ENCODE data around the gene MRPL46.
A peak's percentile ranks its signal among the peaks of the same experiment; 100 is the strongest.

The MRPL46 gene

DNA sequence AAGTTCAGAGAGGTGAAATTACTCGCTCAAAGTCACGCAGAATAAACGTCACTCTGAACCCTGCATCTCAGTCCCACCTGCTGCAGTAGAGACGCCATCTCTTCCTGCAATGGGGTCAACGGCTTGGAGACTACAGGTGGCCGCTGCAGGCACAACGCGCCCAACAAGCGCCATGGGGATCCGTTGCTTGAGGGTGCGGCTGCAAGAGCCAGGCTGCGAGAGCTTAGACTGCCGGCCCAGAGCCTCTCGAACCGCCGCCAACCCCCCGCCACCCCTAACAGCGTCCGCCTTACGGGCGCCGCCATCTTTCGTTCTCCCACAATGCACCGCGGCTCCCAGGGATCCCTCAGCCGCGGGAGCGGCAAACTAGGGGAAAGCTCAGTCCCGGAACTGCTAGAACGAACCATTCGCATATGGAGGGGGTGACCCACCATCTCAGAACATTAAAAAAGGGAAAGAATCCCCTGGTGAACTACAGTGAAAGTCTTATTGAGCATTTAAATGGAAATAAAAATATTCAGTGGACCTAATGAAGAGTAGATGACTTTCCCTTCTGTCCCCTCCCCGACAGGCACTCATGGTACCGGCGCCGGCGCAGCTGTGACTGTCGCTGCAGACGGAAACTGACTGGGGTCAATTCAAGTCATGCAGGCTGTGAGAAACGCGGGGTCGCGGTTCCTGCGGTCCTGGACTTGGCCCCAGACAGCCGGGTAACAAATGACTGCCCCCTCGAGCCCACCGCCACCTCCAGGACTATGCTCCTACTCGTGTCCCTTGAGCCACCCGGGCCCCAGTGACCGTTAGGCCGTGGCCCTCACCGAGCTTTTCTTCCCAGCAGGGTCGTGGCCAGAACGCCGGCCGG is at the start of gene MRPL46, which contains the start of gene MRPS11:
TSS of gene MRPL46 (minus strand) at position 316 of the 862 bp plus-strand sequence. CDS start at position 305, 11 bp downstream.
TSS of gene MRPS11 (plus strand) at position 636 of the 862 bp plus-strand sequence. CDS start at position 646, 10 bp downstream.
- peak; percentile 81 for DNase-seq (ENCODE audit: low read depth, low spot score)

DNA sequence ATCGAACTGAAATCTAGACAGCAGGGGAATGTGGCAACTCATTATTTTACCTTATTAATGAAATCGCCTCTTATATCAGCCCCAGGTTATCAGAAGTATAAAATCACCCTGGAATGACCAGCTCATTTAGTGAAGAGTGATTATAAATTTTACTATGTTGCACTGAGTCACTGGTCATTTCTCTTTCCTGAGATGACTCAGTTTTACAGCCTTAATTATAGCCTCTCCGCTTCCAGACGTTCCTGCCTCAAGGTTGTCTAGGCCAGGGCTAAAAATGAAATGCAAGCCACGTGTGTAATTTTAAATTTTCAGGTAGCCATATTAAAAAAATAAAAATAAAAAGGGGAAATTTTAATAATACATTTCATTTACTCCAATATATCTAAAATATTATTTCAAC is 46.0 kb upstream of the MRPL46 start:
- DNase-seq (ENCODE audit: low read depth, low spot score), result no peak

DNA sequence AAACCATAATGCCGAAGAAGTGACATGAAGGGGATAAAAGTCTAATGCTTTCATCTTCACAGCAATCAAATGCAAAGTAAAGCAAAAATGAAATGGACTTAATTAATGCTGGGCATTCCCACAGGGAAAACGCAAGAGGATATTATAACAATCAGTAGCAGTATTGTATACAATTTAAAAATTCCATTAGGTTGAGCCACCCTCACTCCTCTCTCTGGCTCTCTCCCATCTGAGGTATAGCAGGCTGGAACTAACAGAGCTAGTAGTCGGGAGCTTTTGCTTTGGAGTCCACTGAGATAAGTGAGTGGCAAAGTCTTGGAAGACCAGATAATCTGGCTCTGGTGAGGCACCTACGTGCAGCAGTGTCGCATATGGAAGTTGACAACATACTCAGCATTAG is 45.4 kb upstream of the MRPL46 start:
- DNase-seq (ENCODE audit: low read depth, low spot score), result no peak

DNA sequence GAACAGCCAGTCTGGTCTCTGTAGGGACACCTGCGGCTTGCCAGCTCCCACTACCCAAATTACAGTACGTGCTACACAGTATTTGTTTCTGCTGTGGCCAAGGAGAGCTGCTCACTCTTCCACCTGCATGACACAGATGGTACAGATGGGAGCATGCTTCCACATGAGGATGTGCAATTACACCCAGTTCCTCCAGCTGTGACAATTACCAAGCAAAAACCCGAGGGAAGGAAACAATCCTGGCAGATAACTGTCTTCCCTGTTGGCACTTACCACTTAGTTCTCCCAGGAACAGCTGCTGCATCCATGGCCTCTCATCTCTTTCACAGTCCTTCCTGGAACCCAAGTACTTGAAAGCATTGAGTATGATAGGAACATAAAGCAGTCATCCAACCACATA is 44.9 kb upstream of the MRPL46 start:
- no peak for DNase-seq (ENCODE audit: low read depth, low spot score)

DNA sequence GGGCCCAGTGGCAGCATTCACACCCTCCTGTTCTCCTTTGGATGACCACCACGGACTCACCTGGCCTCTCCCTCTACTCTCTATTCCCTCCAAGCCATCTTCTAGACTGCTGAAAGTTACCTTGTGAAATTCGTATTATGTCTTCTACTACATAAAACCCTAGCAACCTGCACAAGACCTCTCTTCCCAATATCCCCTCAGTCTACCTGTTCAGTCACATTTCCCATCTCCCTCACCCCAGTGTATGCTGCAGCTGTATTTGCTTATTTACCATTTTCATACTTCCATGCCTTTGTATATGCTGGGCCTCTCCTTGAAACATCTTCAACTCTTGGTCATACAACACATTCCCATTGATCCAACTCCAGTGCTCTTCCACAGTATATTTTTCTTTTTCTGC is 44.0 kb upstream of the MRPL46 start:
- no peak for DNase-seq (ENCODE audit: low read depth, low spot score)

DNA sequence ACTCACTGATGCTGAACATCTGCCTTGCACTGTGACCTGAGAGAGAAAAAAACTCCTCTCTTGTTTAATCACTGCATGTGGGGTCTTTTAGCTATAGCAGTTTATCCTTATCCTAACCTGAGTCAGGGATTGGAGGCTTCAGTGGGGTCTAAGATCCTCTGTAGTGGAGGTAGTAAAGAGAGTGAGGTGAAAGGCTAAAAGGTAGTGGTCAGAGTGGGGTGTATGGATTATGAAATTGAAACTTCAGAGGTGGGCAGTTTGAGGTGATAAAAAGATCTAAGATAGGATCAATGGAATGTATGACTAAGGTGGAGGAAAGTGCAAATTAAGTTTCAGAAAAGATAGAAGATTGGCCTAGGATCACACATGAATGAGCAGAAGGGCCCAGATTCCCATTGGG is 42.8 kb upstream of the MRPL46 start:
- DNase-seq (ENCODE audit: low read depth, low spot score), result no peak

DNA sequence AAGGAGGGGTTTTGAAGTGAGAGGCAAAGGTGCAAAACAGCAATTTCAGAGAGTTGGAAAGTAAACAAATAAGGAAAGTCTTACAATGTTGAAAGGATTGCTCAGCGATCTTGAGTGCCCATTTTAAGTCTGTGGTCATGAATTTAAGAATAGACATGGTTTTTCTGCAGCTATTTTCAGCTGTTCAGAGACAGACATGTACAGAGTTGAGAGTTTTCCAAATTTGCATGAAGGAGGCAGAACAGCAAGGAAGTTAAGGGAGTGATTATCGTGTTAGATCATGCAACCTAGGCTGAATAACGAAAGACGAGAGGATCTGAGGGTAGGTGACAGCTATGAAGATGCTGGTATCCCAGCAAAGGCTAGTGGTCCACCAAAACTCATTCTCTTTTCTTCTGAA is 42.1 kb upstream of the MRPL46 start:
- no peak for DNase-seq (ENCODE audit: low read depth, low spot score)

DNA sequence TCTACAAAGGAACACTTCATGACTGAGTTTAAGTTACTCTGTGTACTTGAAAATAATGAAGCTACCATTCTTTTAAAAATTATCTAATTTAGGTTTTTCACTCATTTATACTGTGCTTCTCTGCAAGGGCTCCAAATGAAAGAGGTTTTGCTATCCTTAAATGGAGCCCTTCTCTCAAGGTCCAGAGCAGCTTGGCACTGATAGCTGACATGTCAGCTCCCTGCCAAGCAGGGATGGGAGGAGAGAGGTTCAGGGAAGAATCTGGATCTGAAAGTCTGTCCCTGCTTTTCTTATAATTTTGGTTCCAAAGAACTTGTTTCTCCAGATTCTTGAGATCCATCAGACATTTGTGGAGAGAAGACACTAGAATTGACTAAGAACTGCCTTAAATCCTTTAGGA is 39.4 kb upstream of the MRPL46 start:
- no peak for DNase-seq (ENCODE audit: low read depth, low spot score)

DNA sequence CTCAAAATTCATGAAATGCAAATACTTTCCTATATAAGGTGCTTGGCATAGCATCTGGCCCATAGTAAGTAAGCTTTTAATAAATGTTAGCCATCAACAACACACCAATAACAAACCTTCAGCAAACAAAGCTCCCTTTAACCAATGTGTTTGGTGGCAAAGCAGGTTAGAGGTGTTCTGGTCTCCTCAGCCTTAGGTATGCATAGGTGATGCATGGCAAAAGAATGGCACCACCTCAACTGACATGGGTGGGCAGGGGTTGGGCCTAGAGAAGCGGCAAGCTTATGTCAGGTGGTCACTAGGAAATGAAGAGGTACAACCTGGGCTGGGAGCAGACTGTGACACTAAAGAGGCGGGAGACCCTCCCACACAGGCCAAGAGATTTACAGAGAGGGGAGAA is 38.5 kb upstream of the MRPL46 start:
- DNase-seq (ENCODE audit: low read depth, low spot score), result no peak

DNA sequence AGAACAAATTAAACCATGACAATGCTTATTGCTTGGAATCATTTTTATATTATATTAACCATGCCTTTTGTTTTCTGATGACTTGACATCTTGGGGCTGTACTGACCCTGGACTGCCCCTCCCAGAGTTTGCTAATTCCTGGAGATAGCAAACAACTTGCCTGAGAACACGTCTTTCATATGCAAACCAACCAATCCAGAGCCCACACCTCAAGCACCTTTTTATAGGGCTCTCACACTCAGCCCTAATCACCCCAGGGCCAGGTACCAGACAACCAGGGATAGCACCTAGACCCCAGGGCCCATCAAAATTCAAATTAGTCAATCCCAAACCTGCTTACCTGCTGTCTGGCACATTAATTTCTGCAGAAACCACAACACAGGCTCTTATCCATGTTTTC is 37.3 kb upstream of the MRPL46 start:
- DNase-seq (ENCODE audit: low read depth, low spot score), result no peak

DNA sequence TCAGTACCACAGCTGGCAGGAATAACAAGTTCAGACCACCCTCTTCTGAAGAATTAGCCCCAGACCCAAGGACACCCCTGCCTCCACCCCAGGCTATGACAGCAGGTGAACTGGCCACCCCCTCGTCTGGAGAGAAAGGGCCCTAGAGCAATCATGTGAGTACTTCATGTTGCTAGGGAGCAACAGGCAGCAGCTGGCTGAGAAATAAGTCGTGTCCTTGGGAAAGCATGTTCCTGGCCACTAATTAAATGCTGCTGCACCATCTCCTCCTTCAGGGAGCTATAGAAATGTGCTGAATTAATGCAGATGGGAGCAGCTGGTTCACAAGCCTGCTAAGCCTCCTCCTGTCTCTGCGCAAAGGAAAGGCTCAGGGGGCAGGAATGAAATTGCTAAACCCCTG is 31.8 kb upstream of the MRPL46 start:
- no peak for DNase-seq (ENCODE audit: low read depth, low spot score)

DNA sequence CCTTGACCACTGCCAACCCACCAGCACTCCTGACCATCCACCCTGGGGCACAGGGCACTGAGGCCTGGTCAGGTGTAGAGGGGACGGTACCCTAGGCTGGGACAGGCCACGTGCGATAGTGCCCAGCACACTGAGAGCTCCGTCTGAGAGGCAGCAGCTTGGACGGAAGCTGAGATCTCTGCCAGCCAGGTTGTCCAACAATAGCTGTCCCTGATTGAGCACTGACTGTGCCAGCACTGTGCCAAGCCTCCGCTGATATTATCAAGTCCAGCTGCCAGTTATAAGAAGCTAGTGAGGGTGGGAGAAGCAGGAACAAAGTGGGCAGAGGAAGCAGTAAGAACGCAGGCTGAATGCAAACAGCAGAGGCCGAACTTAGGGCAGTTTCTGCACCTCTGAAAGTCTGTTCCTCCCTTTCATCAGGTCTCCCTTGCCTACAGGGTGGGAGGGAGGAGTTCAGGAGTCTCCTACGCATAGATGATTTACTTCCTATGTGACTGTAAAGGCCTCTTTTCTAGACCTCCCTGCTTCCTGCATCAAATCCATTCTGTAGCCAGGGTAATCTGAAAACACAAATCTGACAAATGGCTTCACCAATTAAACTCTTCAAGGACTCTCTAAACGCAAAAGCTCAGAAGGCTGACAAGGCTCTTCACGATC is 30.0 kb upstream of the MRPL46 start:
- DNase-seq (ENCODE audit: low read depth, low spot score), result no peak

DNA sequence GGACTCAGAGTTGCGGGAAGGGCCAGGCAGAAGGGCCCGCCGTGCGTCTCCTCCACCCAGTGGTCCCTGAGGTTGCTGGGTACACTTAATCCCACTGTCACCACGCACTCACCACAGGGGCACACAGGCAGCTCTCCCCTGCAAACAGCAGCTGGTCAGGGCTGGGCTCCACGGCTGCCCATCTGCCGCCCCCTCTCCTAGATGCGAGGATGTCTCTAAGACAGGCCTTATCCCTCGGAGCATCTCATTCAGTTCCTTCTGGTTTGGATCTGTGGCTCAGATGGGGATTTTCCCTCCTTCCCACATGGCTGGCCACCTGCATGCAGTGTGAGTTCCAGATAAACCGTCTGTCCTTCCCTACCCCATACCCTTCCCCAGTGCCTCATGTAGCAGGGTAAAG is 26.7 kb upstream of the MRPL46 start:
- DNase-seq (ENCODE audit: low read depth, low spot score), result no peak

DNA sequence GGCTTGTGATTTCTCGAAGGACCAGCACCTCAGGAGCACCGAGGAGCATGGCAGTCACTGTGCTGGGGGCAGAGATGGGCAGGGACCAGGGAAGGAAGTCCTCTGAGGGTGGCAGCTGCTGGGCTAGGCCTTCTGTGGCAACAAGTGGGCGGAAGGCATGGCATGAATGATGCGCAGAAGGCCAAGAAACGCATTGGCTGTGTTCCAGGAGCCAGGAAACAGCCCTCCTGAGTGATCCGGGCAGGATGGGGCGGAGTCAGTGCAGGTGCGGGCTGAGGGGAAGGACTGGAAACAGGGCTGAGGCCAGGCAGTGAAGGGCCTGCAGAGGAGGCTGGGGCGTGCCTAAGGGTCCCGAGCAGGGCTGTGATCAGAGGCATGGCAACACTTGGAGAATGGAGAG is 24.0 kb upstream of the MRPL46 start:
- no peak for DNase-seq (ENCODE audit: low read depth, low spot score)

DNA sequence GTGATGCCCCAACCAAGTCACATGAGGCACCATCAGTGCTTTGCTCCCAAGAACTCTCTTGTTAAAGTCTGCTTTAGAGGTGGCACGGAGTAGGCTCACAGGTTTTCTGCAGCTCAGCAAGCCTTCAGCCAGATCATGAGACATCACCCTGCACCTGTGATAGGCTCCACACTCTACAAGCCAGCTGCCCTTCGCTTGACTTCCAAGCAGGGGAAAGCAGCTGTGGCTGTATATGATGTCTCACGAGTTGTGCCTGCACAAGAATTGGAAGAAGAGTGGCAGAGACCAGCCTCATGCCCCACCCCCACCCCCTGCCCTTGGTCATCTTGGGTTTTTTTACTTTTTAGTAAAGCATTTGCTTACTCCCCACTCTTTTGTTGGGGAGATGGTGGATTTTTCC is 22.8 kb upstream of the MRPL46 start:
- no peak for DNase-seq (ENCODE audit: low read depth, low spot score)

DNA sequence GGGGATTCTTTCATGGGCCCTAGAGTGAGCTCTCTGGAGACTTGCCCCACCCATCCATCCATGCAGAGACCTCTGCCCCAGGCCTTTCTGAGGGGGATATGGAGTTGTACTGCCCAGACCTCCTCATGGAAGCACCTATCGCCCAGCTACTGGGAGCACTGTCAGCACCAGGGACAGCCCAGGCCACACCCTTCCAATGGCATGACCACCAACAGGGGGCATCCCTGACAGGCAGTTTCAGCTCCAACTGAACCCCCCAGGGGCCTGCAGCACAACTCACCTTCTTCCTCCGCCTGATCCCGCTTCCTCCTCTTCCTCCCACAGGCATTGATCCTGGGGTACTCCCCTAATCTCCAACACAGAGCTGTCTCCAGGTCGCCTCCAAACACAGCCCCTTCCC is 22.1 kb upstream of the MRPL46 start:
- DNase-seq (ENCODE audit: low read depth, low spot score), result no peak

DNA sequence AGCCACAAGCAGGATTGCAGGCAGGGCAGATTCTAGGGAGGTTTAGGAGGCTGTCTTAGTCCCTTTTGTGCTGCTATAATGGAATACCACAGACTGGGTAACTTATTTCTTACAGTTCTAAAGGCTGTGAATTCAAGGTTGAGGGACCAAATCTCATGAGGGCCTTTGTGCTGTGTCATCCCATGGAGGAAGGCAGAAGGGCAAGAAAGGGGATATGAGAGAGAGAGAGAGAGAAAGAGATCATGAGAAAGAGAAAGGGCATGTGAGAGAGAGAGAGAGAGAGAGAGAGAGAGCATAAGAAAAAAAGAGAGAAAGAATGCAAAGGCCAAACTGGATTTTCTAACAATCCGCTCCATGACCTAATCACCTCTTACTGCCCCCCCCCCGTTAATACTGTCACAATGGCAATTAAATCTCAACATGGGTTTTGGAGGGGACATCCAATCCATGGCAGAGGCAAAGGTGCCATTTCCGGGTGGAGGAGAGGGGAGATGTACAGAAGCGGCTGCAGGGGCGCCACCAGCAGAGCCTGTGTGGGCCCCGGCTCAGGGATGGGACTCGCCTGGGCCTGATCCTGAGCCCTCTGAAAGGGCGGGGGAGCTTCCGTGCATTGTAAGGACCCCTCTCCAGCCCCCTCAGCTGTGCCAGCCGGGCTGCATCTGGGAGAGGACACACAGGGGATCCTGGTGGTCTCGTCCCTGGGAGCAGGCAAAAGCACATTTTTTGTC is 20.8 kb upstream of the MRPL46 start:
- no peak for DNase-seq (ENCODE audit: low read depth, low spot score)

DNA sequence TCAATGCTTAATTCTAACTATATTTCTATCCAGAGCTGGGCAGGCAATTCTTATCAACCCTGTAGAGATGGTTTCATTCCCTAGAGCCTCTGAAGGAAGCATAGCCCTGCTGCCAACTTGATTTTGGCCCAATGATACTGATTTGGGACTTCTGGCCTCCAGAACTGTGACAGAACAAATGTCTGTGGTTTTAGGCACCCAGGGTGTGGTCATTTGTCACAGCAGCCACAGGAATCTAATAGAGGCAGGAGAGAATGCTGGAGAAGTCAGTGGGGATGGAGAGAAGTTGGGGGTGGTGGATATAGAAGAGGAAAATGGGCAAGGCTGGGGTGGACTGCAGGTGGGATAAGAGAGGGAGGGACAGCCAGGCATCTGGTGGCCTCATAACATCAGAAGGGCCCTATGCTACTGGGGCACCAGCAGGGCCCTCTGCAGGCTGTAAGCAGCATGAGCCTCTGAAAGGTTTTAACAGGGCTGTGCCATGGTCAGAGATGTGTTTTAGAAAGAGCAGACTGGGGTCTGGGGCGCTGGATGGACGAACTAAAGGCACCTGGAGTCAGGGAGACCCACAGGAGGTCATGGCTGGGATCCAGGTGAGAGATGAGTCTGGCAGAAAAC is 20.1 kb upstream of the MRPL46 start:
- no peak for DNase-seq (ENCODE audit: low read depth, low spot score)

DNA sequence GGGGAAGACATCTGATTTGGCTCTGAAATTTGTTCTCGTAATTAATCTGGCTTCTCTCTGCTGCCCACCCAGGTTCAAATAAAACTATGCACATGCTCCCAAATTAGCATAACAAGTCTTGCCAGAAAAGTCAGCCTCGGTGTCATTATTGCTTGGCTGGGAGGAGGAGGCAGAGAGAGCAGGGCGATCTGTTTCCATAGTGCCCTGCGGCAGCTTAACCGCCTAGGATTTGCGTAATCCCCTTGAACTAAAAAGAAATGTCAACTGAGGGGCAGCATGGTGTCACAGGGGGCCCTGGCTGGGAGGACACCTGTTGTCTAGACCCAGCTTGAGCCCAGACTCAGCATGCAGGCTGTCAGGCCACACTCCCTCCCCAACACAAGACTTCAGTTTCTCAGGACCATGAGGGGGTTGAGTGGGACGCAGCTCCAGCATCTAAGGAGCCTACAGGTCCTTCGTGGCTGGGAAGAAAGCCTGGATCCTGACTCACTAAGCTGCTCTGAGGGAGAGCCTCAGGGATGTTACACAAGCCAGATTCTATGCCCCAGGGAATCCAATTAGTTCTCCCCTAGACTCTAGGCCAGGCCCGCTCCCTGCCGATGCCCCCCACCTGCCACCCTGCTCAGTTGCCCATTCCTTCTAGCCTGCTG is 17.6 kb upstream of the MRPL46 start:
- DNase-seq (ENCODE audit: low read depth, low spot score), result no peak

DNA sequence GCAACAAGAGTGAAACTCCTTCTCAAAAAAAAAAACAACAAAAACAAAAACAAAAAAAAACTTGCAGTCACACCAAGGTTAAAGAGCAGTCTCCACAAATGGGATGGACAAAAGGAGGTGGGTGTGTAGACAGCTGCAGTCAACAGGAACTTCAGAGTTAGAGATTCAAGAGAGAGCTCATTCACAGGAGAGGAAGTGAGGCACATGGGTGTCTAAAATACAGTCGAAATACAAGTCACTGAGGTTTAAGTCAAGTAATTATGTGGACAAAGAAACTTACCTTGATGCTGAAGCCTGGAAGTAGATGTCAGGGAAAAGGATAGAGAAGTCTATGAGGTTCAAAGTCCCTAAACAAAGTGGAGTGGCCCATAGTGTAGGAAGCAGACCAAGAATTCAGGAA is 15.1 kb upstream of the MRPL46 start:
- DNase-seq (ENCODE audit: low read depth, low spot score), result no peak

DNA sequence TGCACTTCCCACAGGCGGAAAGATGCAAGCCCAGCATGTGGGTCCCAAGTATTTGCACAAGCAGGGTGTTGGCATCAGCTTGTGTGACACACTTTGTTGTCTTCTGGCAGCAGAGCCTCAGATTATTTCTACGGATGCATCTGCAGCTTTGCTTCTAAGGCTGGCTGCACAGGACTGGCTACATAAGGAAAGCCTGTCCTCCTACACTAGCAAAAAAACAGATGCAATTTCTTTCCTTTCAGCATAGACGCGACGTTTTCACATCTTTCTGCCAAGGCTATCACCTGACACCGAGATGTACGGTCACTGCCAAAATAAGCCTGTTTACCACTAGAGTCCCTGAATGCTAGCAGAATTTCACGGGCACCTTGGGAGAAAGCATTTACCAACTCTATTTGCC is 13.8 kb upstream of the MRPL46 start:
- DNase-seq (ENCODE audit: low read depth, low spot score), result no peak

DNA sequence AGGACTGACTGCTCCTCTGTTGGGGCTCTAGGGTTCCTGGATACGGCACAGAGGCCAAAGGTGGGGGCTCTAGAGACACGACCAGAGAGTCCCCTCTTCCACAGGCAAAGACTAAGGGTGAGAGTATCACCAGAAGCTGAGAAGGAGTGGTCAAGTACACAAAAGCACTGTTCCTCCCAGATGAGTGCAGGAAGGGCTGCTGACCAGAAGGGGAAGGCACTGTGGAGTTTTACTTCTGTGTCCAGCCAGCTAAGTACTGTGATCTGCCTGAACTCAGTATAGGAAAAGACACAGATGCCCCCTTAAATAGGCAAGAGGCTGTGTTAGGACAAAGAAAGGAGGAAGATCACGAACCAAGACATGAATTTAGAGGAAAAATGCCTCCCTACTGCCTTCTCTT is 12.0 kb upstream of the MRPL46 start:
- DNase-seq (ENCODE audit: low read depth, low spot score), result no peak

Measured in activated naive CD8-positive, alpha-beta T cell treated with anti-CD3 and anti-CD28 coated beads, Interleukin-2, amount 50 U/mL, for 16 hours (primary cell).